RPMI8226 (cell line): ENCODE data around the gene REG4.

Experiments used
- DNase-seq: peaks from one replicate; pipeline ENCODE4 v3.0.0-alpha.2; 2015

REG4 gene

DNA sequence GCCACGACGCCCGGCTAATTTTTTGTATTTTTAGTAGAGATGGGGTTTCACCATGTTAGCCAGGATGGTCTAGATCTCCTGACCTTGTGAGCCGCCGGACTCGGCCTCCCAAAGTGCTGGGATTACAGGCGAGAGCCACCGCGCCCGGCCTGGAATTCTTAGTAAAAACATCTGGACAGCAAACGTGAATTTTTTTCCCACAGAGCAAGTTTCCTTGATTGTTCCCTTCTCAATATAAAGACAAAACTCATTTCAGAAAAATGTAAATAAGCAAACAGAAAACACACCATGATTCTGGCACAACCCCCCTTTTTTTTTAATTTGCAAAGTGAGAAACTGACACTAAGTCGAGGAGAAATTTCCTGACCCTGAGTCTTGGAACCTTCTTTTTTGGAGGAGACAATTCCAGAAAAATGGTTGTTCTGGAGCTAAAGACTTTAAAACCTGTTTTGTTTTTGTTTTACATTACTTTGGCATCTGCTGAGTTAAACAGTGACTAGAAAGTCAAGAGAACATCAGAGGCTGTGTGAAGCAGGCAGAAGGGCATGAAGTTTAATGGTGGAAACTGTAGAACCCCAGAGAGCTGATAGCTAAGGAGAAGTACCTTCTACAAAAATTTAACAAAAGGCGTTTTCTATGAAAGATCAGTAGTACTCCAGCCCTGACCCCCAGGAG lies 32.2 kb downstream of the REG4 start:
- no peak for DNase-seq

DNA sequence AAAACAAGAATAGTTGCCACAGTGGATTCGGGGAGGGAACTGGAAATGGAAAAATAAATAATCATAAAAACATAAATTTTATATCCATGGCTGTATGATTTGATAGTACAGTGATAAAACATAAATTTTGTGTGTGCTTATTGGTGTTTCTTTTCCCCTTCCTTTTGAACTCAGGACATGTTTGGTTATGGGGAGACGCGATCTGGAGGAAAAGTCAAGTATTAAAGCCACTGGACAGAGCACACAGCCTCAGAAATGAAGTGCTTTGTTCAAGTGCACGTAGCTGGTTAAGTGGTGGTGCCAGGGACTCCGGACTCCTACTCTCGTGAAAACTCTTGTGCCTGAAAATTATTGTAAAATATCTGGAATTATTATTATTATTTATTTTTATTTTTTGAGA lies 32.9 kb downstream of the REG4 start:
- DNase-seq, result no peak

DNA sequence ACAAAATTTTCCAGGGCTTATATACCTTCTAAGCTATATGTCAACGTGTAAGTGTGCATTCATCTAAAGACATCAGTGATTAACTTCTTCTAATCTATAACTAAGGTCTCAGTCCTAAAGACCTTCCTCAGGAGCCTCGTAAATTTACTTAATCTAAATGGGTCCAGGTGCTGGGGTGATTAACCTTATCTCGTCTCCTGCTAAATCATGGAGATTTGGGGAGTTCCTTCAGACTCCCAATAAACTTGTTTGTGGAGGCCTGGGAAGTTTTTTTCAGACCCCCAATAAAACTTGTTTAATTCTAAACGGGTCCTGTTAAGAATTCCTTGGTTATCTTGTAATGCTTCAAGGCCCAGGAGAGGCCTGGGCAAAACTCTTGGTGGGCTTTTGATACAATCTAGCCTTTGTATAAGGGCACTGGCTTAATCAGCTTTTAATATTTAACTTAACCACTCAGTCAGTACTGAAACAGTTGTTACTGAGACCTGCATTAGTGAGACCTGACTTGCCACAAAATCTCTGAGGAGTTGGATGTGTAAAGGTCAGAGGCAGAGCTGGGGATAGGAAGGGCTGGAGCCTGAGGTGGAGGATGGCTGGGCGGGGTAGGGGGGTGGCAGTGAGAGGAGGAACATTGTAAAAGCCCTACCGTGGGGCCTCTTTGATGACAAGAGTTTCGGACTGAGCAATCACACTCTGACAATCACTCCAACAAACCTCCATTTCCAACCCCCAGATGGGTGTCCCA lies 36.3 kb downstream of the REG4 start:
- no peak for DNase-seq

DNA sequence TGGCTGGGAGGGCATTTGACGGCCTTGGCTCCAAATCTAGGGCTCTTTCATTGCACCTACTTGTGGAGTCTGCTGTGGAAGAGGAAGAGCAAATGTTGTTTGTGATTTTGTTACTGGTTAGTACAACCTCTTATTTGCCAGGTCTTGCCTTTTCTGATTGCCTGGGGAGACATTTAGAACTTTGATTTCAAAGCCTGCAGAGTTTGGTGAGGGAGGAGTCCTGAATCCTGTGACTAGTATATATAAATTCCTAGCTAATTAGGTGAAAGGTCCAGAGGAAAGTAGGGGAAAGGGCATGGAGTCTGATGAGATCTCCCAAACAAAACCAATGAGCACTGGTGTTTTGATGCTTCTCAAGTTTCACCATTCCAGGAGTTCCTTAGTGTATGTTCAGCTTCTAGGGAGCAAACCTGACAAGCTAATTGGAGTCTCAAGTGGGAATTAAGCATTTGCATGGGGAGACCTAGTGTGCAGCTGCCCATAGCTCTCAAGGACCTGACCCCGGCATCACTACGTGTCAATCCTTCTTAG lies 37.5 kb downstream of the REG4 start:
- DNase-seq, result no peak

DNA sequence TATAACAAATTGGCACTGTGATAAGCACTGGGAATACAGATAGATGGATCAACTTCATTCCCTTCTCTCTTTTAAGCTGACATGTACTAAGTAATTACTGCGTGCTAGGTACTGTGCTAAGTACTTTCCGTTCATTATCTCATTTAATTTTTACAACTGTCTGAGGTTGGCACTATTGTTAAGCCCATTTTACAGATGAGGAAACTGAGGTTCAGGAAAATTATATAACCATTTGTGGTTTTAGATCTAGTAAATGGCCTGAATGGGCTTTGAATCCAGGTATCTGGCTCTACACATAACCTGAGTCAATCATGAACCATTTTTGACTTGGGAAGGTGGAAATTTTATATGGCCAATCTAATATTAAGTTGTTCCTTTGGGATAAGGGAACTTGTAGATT lies 39.0 kb downstream of the REG4 start:
- DNase-seq, result no peak

DNA sequence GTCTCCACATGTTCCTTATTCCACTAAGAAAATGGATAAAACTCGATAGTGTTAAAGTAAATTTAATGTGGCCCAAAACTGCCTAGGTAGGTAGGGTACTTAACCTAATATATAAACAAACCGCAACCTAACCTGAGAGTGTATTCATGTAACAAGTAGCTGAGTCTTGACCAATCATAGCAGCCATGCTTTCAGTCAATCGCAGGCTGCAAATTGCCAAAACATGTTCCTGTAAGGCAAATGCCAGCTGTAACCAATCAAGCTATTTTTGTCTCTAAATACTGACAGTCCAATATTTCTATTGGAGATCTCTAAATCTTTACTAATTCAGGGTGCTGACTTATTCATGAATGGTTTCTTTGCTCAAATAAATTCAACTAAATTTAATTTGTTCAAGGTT lies 39.5 kb downstream of the REG4 start:
- no peak for DNase-seq

DNA sequence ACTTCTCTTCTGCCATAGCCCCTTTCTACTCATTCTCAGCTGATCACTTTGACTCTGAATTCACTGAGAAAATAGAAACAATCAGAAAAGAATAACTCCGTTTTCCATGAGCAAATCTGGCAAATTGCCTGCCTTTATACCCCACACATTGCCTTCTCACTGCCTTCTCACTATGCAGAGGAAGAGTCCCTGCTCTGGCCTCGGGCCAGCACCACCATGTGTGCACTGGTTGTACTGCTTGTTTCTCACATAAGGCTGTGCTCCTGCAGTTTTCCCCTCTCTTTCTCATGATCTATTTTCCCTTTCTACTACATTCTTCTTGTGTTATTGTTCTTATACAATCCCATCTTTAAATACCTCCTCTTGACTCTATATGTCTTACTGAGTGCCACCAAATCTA lies 40.2 kb downstream of the REG4 start:
- peak; percentile 16 for DNase-seq

DNA sequence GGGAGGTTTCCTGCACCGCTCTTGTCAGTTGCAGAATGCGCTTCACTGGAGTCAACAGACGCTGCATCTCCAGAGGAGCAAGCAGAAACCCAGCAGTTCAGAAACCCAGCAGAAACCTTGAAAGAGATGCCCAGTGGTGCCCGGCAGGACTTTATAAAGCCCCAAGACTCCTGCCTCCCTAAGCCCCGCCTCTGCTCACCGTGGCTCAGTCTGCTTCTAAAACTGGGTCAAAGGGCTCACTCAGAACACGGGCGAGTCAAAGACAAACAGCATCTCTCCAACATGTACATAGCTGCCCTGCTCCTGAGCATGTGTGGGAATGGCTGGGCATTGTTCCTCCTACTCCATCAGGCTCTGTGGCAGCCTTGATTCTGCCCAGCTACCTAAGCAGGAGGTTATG lies 42.5 kb downstream of the REG4 start, which contains the start of gene HMGCS2:
HMGCS2 (minus strand) TSS at position 128 of the 400 bp plus-strand sequence; CDS start at position 67, 61 bp downstream.
- no peak for DNase-seq

DNA sequence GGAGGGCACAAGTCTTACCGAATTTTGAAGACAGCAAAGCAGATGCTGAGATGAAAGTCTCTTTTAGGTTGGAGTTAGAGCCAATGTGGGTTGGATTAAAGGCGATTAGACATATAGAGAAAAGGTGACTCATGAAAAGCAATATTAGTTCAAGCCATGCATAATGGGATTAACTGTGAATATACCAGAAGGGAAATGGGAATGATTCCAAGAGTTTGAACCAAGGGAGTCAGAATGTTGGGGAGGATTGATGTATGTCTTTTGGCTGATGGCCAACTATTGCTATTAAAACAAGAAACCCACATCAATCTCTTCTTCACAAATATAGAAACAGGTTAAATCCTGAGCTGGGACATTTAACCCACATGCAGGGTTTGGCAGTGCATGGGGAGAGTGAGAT lies 43.8 kb downstream of the REG4 start:
- no peak for DNase-seq

DNA sequence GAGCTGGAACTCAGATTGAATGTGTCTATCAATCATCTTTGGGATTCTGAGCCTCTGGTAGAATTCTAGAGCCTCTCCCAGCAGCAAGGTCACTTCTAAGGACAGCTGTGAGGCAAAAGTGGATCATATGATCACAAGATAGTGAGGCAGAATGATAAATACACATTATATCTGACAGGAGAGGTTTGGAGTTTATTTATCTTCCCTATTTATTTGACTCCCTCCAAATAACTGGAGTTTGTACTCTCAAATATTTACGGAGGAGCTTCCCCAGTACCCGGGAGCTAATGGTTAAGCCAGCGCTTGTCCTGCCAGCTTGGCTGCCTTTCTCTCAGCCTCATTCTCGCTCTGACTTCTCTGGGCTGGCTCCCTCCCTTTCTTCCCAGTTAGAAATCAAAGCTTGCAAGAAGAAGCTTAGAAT lies 44.9 kb downstream of the REG4 start:
- DNase-seq, result no peak

DNA sequence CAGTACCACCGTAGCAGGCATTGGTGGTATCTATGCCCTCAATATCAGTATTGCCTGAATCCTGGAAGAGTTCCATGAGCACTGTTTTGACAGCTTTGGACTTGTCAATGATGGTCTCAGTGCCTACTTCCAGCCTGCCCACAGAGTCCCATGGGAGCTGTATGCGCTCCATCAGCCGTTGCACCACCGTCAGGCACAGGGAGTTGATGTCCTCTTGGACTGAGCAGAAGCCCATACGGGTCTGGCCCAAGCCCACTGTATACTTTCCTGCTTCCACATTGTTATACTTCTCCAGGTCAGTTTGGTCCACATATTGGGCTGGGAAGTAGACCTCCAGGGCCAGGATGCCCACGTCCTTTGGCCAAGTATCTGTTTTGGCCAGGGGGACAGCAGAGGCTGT lies 47.0 kb downstream of the REG4 start:
- DNase-seq, result no peak

DNA sequence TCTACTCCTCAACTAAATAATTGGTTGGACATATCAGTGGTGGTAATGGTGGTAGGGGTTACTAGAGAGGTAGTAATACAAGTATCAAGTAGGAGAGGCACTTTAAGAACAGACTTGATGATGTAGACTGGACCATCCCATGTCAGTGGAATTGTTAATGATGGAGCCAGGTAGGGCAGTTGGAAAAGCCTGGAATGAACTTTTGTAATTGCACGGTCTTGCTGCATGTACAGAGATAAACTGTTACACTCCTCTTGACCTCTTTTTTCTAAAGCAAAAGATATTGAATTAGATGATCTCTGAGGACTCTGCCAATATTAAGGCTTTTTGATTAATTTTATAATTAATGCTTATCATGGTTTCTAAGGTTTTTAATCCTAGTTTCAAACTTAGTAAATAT lies 48.3 kb downstream of the REG4 start:
- no peak for DNase-seq

DNA sequence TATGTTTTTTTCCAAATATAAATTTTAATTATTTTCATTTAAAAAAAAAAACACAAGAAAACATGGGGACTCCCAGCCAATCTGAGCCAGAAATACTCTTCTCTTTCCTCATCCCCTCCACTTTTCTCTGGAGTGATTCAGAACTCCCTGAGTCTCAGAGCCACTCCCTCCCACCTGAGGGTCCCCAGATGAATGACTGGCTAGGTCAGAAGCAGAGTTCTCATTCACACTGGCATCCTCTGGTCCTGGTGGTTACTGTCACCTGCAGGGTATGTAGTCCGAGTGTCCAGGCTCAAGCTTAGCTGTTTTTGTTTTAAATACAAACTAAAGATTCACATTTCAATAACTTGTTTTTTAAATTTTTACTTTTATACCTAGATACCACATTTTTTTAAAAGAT lies 48.9 kb downstream of the REG4 start:
- DNase-seq, result no peak

DNA sequence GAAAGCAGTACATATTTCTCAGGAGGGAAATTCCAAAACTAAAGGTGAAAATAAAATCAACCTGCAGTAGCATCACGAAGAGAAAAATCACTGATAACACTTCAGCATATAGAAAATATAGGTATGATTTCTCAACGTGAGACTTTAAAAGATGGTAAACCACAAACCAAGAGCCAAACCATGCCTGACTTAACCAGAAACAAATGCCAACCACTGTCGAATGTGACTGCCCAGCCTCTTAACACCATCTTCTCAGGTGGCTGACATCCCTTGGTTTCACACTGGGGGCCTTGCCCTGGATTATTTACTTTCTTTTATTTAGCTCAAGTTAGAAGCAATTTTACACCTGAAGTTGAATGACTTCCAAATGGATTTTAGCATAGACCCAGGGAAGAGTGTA lies 52.7 kb downstream of the REG4 start:
- DNase-seq, result no peak

DNA sequence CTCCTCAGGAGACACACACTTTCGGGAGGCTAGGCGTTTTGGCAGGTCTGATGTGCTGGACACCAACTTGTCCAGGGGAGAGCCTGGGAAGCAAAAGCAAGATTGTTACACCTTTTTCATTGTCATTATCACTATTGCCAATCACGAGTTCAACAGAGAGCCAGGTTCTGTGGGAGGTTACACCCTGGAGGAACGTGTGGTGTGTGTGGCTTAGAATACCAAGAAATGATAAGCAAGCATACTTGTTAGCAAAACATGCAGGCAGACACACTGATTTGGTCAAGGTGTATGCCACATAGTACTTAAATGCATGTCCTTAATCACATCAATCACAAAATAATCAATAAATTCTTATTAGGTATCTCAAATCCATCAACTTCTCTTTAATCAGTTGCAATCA lies 58.7 kb downstream of the REG4 start:
- DNase-seq, result no peak

DNA sequence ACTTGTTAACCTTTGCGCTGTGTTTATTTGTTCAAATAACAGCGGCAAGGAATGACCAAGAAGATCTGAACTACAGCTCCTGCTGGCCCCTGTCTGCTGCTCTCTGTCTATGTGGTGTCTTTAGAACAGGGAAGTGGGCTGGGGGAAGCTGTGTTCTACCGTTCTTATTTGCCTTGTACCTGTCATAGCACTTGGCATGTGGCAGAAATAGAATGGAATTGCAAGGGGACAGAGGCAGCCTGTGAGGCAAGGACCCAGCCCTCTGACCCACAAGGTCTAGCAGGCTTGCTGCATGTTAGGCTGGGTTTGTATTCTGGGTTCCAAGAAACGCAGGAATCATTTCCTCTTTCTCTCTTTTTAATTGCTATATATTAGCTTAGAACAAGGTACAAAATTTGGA lies 63.2 kb downstream of the REG4 start:
- no peak for DNase-seq

DNA sequence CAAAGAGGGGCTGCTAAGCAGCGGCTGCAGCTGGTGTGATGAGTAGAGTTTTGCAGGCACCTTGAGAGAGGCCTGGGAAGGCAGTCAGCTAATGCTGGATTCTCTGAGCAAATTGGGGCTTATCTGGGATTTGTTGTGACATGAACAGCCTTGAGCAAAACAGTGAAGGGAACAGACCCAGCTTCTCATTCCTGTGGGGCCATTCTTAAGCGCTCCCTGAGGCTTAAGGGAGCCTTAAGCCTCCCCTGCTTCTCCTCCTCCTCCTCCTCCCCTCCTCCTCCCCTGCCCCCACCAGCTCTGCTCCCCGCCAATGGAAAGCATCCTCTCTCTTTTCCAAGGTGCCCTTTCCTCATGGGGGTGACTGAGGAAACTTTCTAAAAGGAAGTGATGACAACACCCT lies 63.8 kb downstream of the REG4 start:
- DNase-seq, result no peak

DNA sequence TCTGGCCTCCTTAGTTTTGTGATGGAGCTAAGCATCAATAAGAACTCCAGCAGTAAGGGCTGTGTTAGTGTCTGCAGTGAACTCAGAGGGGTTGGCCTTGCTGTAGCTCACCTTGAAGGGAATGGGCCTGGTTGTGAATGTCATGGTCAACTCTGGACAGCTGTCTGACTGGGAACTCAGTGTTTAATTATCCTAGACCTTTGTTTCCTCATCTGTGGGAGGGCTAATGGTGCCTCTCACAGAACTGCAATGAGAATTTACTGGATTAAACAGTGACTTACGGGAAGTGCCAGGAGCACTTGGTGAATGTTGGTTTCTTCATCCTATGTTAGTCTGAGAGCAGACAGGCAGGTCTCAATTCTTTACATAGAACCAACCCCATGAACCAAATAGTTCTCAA lies 66.2 kb downstream of the REG4 start:
- no peak for DNase-seq

DNA sequence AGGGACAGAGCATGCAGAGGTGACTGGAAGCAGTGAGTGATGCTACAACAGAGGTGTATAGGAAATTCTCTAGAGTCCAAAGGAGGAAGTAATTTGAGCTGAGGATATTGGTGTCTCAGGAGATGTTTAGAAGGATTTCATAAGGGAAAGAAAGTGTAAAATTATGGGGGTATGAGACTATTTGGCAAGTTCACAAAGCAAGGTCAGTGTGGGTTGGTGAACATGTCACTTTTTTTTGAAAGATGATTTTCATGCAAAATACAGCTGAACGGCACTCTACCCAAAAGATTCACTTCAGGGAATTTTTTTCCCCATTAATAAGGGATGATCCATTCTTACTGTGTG lies 66.7 kb downstream of the REG4 start:
- DNase-seq, result no peak
